Erythroblast (primary cell): ENCODE measurements around the gene PNPLA5.

Source experiments
- DNase-seq, 2 experiments: peaks; one replicate each; lab custom pipeline; 2025; lab: John Stamatoyannopoulos, UW
- GATA1 ChIP-seq: IDR thresholded peaks from 2 replicates; pipeline ENCODE4 v1.6.1; 2011; ENCODE audit warnings: low read depth, mild to moderate bottlenecking, control low read depth, low read length, moderate library complexity
- POLR2A ChIP-seq: IDR thresholded peaks from 2 replicates; pipeline ENCODE4 v1.6.1; 2011; ENCODE audit warnings: mild to moderate bottlenecking, low read length

The PNPLA5 gene

DNA sequence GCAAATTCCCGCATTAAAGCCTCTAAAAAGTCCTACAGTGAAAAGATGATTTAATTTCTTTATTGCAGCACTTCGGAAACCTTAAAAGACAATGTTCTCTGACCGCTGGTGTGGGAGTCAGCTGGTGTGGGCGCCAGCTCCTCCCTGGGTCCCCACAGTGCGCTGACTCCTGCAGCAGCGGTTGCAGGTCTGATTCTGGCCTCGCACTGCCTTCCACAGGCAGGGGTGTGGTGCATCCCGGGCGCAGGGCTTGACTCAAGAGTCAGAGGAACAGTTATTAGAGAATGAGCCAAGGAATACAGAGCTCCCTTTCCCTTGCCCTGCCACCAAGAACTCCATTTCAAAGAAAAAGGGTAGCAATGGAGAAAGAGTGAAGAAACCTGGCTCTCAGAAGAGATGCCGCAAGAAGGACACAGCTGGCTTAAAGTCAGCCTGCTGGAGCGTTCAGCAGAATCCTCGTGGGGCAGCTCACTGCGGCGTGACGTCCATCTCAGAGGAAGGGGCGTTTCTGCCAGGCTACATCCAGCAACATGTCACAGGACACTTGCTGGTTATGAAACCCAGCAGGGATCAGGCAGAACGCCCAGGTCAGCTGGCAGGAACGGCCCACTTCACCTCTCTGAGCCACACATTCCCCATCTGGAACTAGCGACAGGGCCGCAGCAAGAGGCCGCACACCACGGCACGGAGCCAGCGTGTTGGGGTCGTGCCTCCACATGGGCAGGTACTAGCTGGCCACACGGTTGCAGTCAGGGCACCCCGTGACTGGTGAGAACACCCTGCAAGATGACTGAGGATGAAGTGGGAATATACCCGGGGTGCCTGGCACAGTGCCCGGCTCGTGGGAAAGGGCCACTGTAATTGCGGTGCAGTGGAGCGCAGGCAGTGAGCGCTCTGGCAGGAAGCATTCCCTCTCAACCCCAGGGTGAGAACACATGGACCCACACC lies 61.6 kb downstream of the PNPLA5 start:
- DNase-seq, result no peak
- TF ChIP-seq GATA1 (no peak), POLR2A (no peak)
